ENCODE data around the gene UBE3D. TPM values are rescaled to one million over a fixed set of nuclear protein-coding genes. Genes with fewer than 3 reads are reported as not detected.
"Not testable (repeated sequence)": the region's sequence is repeated elsewhere in the genome, so short reads cannot be mapped to it uniquely, and the experiment has no call there.

The UBE3D gene
- total RNA-seq, 2 experiments from 2014 or later = 6.7 to 7.6 TPM

- ATAC-seq (no peak), DNase-seq (no peak)
- no peak overlapping the region for H3K27ac Mint-ChIP-seq
- H3K36me3 Mint-ChIP-seq (ENCODE audit: low read depth) = peaks cover 3% of the 10 kb centered on the region
- intact Hi-C loops (cut with micrococcal nuclease) = no loop called here
- TF ChIP-seq CTCF (IDR thresholded peaks at IDR 0.05) = no peak
- no peaks in the 10 kb centered on the region for H3K9me3 Mint-ChIP-seq
- ChIA-PET CTCF (interaction anchor here (0.7 kb wide), 1 partner anchor 9 kb away, joined by 3 read pairs; no protein-coding TSS in a partner anchor), POLR2A (interaction anchor here (0.7 kb wide), 1 partner anchor 646 kb away, joined by 5 read pairs; no protein-coding TSS in a partner anchor)
- no peaks in the 10 kb centered on the region for H3K4me1 Mint-ChIP-seq (ENCODE audit: low read depth)
- H3K4me3 Mint-ChIP-seq = no peak overlapping the region
- H3K27me3 Mint-ChIP-seq = no peaks in the 10 kb centered on the region
These were observed 163.4 kb downstream of the UBE3D start for GRCh38 chr6:82902290-82902689.

GRCh38 chr6:82894653-82895259 lies 170.9 kb downstream of the UBE3D start:
- Mint-ChIP-seq H3K27me3 (no peaks in the 10 kb centered on the region), H3K27ac (no peak overlapping the region), H3K9me3 (no peaks in the 10 kb centered on the region), H3K4me1 (ENCODE audit: low read depth) (no peaks in the 10 kb centered on the region), H3K36me3 (ENCODE audit: low read depth) (peaks cover 9% of the 10 kb centered on the region), H3K4me3 (no peak overlapping the region)
- no peak for TF ChIP-seq CTCF (IDR thresholded peaks at IDR 0.05)
- no peak for ATAC-seq
- POLR2A ChIA-PET = interaction anchor here (0.6 kb wide), 1 partner anchor 14 kb away, joined by 3 read pairs; no protein-coding TSS in a partner anchor
- intact Hi-C loops (cut with micrococcal nuclease) = no loop called here
- CTCF ChIA-PET = no interaction called here
- no peak for DNase-seq

DNA sequence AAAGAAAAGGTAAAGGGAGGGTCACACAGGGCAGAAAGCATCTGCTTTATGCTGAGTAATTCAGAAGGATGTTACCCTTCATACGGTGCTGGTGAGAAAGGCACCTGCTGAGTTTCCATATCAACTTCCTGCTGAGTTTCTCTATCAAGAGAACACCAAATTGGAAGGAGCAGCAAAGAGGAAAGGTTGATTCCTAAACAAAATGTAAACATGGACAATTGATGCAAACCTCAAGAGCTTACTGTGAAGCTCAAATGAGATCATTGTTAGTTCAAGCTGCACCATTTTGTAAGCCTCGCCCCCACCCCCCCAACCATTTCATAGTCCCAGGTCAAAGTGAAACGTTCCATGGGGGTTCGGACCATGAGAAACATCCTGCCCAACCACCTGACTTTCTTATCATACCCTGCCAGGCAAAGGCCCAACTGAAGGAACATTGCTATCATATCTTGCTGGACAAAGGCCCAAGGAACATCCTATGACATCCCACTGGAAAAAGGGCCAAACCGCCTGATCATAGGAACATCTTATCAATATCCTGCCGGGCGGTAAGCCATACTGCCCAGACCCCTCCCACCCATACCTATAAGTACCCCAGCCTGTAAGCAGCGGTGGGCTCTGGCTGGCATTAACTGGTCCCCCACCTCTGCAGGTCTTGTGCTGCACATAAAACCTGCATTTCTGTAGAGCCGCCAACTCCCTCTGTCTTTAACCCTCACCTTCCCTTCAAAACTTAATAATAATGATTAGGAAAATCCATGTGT lies 171.6 kb downstream of the UBE3D start:
- no peaks in the 10 kb centered on the region for H3K4me1 Mint-ChIP-seq (ENCODE audit: low read depth)
- H3K27ac Mint-ChIP-seq = no peak overlapping the region
- intact Hi-C loops (cut with micrococcal nuclease) = no loop called here
- no peaks in the 10 kb centered on the region for H3K27me3 Mint-ChIP-seq
- no peak for DNase-seq
- peaks cover 9% of the 10 kb centered on the region for H3K36me3 Mint-ChIP-seq (ENCODE audit: low read depth)
- no peak overlapping the region for H3K4me3 Mint-ChIP-seq
- CTCF ChIA-PET = no interaction called here
- no peaks in the 10 kb centered on the region for H3K9me3 Mint-ChIP-seq
- POLR2A ChIA-PET = interaction anchor here (0.6 kb wide), 1 partner anchor 13 kb away, joined by 3 read pairs; no protein-coding TSS in a partner anchor
- no peak for ATAC-seq
- TF ChIP-seq CTCF (IDR thresholded peaks at IDR 0.05) = no peak

DNA sequence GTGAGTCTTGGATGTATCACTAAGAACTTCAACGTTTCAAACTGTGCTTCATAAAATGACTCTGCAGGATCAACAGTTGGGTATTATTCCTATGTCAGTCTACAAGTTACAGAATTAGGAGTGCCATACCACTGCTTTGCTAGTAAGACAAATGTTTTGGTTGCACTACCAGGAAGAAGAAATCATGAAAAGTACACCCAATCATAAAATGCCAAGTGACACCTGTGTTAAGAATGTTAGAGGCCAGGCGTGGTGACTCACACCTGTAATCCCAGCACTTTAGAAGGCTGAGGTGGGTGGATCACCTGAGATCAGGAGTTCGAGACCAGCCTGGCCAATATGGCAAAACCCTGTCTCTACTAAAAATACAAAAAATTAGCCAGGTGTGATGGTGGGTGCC lies 174.1 kb downstream of the UBE3D start:
- H3K9me3 Mint-ChIP-seq; intact Hi-C loops (cut with micrococcal nuclease); H3K27ac Mint-ChIP-seq; H3K27me3 Mint-ChIP-seq; POLR2A ChIA-PET; CTCF ChIA-PET; DNase-seq; ATAC-seq; H3K36me3 Mint-ChIP-seq (ENCODE audit: low read depth); H3K4me3 Mint-ChIP-seq; H3K4me1 Mint-ChIP-seq (ENCODE audit: low read depth): not testable (repeated sequence)

DNA sequence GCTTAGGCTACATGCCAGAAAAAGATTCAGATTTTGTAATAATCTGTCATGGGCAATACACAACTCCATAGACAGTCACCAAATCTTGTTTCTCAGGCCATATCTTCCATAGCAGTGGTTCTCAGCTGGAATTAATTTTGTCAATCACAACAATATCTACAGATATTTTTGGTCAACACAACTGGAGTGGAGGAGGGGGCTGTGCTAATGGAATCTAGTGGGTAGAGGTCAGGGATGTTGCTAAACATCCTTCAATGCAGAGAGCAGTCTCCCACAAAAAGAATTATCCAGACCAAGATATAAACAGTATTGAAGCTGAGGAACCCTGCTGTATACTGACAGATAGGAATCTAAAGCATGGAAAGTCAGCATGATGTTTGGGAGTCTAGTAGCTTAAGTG lies 174.6 kb downstream of the UBE3D start:
- POLR2A ChIA-PET = no interaction called here
- no peak overlapping the region for H3K27ac Mint-ChIP-seq

More for the DNA sequence above, 174.6 kb downstream of the UBE3D start:
- intact Hi-C loops (cut with micrococcal nuclease) = no loop called here
- peaks cover 6% of the 10 kb centered on the region for H3K36me3 Mint-ChIP-seq (ENCODE audit: low read depth)
- H3K27me3 Mint-ChIP-seq = no peaks in the 10 kb centered on the region
- TF ChIP-seq CTCF (IDR thresholded peaks at IDR 0.05) = no peak
- ATAC-seq (no peak), DNase-seq (no peak)
- CTCF ChIA-PET = no interaction called here
- no peak overlapping the region for H3K4me3 Mint-ChIP-seq
- no peaks in the 10 kb centered on the region for H3K9me3 Mint-ChIP-seq
- no peaks in the 10 kb centered on the region for H3K4me1 Mint-ChIP-seq (ENCODE audit: low read depth)
